ENCODE data around the gene ZNF577.
"Not testable (repeated sequence)": the region's sequence is repeated elsewhere in the genome, so short reads cannot be mapped to it uniquely, and the experiment has no call there.

ZNF577 gene

DNA sequence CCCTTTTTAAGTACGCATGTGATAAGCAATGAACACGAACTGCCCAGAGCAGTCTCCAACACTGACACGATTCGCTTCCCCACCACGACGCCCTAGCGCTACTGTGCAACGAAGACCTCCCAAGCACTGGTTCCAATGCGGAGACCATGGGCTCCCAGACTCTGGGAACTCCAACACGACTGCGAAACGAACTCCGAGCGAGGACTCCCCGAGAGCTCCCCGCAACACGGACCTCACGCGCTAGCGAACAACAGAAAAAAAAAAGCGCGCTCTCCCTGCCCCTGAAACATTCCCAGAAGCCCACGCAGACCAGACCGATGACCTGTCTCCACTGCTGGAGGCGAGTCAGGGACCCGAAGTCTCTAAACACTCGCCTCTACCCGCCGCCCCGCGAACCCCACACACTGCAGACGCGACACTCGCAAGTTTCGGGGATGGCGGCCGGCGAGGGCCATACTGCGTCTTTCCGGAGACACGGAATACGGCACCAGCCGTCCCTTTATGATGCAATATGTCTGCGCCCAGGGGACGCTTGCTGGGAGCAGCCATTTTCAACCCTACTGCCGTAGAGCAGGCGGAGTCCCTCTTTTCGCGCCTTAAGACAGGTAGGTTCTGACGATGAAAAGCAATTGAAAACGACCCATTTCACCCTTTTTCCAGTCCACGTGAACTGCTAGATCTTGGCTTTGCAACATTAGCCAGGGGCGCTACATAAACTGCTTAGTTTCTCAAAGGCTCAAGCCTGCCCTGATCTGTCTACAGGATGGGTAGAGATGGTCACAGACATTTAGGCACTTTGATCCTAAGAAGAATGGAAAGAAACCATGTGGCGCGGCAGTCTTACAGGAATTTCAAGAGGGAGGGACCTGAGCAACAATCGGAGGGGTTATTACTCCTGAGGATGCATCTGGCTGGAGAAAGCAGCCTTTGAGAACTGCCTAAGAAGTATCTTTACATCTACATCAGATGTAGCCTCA, at the start of gene ZNF577:
TSS of gene ZNF577 (minus strand) at position 430 of the 977 bp plus-strand sequence. CDS start 7,569 bp downstream, outside the sequence.
- DNase-seq, result no peak

DNA sequence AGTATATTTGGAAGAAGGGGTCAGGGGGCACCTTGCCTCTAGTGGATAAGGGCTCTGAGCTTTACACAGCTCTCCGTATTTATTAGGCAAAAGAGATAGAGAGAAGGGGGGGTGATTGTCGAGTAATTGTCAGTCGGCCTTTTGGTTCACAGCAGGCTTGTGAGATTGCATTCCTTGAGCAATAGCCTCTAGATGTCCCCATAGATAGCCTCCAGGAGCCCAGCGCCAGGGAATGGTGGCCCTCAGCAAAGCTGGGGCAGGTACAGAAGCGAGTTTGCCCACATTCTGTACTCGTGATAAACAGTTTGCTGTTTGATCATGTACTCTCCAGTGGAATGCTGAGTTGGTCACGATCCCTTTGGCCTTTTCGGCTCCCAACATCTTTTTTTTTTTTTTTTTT, 44.2 kb upstream of the ZNF577 start:
- no peak for DNase-seq

DNA sequence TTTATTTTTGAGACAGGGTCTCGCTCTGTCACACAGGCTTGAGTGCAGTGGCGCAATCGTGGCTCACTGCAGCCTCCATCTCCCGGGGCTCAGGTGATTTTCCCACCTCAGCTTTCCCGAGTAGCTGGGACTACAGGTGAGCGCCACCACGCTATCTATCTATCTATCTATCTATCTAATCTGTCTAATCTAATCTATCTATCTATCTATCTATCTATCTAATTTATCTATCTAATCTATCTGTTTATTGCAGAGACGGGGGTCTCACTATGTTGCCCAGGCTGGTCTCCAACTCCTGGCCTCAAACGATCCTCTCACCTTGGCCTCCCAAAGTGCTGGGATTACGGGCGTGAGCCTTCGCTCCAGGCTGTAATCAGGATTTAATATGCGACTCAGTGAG, 40.1 kb upstream of the ZNF577 start:
- no peak for DNase-seq

DNA sequence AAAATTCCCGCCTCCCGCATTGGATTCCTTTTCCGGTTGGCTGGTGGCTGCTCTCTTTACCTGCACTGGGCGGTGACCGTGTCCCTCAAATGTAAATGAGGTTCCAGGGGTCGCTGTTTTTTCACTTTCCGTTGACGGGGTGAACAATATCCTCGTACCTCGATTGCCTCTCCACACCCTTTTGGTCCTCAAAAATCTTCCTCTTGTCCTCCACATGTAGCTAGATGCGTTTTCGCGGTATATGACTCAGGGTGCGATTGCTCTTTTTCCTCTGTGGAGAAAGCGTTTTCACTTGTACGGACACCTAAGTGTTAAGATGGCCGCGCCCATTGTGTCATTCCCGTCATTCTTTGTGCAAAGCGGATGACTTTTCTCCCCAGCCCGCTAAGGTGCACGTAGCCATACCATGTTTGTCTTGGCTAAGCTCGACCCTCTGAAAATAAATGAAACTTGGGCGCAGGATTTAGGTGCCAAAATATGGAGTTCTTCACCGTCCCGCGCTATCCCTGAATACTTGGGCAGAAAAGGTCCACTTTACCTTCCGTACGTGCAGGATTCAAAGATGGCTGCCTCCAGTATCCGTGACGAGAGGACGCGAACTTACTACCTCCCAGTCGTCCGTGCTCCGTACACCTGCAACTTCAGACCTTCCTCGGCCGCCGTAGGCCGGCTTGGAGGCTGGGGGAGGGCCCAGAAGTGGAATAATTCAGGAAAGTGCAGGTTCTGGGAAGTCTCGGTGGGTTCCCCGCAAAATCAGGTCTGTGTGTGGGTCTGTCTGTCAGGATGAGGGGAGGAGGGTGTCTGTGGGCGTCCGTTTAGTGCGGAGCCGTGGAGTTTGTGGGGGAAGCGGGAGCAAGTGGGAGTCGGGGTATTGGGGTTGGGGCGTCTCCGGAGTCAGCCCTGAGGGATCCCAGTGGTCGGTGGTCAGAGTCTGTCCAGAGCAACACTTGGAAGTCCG, 39.3 kb upstream of the ZNF577 start, which contains the start of gene ZNF613:
TSS of gene ZNF613 (plus strand) at position 689 of the 958 bp plus-strand sequence. CDS start 8,749 bp downstream, outside the sequence.
- DNase-seq, result peak; percentile 88 to 92

DNA sequence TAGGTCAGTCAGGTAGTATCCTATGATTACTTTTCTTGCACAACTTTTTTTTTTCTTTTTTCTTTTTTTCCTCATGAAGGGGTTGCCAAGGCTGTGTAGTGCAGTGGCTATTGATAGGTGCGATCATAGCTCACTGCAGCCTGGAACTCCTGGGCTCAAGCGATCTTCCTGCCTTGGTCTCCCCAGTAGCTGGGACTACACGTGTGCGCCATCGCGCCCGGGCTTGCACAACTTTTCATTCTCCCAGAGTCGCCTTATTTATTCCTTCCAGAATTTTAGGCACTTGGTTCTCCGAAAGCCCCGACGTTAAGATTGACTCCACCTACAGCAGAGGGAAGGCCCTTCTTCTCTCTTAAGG, 38.7 kb upstream of the ZNF577 start:
- no peak for DNase-seq

DNA sequence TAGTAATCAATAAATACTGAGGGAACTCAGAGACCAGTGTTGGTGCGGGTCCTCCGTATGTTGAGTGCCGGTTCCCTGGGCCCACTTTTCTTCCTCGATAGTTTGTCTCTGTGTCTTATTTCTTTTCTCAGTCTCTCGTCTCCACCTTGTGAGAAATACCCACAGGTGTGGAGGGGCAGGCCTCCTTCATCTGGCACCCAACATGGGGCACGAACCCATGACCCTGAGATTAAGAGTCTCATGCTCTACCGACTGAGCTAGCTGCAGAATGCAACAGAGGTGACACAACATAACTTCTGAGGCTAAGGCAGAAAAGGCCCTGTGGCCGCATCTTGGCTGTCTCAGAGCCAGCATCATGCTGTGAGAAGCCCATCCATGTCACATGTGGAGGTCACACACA, 34.2 kb upstream of the ZNF577 start:
- DNase-seq, result no peak

DNA sequence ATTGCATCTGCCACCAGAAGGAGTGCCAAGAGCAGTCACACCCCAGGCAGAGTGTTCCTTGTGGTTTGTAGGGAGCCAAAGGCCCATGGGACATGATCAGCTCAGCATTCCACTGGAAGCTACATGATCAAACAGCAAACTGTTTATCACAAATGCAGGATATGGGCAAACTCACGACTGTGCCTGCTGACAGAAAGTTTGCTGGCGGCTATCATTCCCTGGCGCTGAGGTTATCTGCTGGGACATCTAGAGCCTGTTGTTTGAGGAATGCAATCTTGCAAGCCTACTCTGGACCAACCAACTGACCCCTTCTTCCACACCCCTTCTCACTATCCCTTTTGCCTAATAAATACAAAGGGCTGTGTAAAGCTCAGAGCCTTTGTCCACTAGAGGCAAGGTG, 31.9 kb upstream of the ZNF577 start:
- DNase-seq, result no peak

DNA sequence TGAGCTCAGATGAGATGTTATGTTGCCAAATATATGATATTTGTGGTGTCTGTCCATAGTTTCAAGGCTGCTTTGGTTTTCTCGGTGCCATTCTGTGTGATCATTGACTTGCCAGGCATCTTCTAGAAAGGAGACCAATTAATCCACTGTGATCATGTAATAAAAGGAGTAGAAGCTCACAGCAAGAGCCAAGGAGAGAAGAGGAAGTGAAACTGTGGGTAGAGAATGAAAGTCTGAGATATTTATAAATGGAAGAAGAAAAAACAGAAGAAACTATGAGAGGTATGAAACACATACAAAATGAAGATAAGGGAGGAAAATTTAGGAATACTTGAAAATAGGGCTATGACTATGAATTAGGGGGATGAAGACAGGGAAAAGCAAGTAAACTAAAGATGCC, 28.4 kb upstream of the ZNF577 start:
- DNase-seq, result no peak

DNA sequence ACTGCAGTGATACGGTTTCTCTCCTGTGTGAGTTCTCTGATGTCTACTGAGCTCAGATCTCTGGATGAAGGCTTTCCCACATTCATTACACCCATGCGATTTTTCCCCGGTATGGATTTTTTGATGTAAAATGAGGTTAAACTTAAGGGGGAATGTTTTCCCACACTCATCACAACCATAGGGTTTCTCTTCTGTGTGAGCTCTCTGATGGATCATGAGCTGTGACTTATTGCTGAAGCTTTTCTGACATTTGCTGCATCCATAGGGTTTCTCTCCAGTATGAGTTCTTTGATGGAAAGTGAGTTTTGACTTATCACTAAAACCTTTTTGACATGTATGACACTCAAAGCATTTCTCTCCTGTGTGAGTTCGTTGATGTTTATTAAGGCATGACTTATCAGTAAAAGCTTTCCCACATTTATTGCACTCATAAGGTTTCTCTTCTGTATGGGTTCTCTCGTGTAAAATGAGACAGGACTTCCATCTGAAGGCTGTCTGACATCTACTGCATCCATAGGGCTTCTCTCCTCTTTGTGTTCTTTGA, 27.6 kb upstream of the ZNF577 start:
- no peak for DNase-seq

DNA sequence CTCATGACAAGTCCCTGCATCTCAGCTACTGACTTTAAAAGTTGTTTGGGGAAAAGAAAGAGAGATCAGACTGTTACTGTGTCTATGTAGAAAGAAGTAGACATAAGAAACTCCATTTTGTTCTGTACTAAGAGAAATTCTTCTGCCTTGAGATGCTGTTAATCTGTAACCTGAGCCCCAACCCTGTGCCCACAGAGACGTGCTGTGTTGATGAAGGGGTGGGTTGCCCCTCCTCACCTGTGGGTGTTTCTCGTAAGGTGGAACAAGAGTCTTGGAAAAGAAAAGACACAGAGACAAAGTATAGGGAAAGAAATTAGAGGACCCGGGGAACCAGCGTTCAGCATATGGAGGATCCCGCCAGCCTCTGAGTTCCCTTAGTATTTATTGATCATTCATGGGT, 20.2 kb upstream of the ZNF577 start:
- not testable (repeated sequence) for DNase-seq

DNA sequence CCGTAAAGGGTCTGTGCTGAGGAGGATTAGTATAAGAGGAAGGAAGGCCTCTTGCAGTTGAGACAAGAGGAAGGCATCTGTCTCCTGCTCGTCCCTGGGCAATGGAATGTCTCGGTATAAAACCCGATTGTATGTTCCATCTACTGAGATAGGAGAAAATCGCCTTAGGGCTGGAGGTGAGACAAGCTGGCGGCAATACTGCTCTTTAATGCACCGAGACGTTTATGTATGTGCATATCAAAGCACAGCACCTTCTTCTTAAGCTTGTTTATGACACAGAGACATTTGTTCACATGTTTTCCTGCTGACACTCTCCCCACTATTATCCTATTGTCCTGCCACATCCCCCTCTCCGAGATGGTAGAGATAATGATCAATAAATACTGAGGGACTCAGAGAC, 18.4 kb upstream of the ZNF577 start:
- not testable (repeated sequence) for DNase-seq

DNA sequence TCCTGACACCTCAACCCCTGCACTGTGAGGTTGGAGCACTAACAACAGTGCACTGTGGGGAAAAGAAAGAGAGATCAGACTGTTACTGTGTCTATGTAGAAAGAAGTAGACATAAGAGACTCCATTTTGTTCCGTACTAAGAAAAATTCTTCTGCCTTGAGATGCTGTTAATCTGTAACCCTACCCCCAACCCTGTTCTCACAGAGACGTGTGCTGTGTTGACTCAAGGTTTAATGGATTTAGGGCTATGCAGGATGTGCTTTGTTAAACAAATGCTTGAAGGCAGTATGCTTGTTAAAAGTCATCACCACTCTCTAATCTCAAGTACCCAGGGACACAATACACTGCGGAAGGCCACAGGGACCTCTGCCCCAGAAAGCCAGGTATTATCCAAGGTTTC, 17.9 kb upstream of the ZNF577 start:
- not testable (repeated sequence) for DNase-seq

DNA sequence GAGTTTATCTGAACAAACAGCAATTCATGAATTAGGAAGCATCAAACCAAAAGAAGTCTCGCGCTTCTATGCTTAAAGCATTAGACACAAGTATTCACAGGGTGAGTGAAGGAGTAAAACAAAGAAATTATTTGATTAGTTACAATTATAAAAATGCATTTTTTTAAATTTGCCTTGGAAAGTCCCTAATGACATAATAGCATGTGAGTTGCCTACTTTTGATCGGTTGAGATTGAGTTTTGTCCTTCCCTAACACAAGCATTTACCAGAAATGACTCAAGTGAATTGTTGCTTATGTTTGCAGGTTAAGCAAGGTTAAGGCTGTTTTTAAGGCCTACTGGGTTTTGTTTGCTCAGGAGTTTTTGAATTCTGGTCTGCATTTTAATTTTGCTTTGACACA, 17.5 kb upstream of the ZNF577 start:
- DNase-seq, result no peak

DNA sequence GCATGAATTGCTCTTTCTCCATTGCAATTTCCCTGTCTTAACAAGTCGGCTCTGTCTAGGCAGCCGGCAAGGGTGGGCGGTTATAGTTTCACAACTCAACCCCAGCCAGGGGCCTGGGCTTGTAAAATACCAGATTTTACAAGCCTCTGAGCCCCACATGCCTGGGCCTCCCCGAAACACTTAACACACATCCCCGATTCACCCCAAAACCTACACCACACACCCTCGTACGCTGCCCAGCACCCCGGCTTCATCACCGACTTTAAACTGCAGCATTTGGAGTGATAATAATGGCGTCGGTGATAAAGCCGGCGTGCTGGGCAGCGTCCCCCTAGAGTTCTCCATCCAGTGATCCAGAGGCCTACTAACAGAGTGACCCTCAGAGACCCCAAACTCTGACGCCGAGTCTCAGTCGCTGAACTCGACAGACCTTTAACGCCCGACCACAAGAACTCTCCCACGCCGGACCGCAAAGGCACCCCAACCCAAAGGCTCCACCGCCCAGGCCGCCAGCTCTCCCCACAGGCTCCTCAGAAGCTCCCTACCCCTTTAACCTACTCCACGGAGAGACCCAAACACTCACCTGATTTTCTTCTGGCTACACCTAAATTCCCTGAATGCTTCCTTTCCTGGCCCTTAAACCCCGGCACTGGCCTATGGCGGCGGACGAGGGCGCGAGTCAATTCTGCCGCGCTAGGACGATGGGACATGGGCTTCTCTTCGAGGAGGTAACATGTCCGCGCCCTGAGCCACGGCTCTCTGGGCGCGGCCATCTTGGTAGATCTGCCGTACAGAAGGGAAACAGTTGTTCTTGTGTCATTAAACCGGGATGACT, 16.8 kb upstream of the ZNF577 start, which contains the start of gene ZNF649:
TSS of gene ZNF649 (minus strand) at position 687 of the 835 bp plus-strand sequence. CDS start 4,910 bp downstream, outside the sequence.
- DNase-seq, result peak; percentile 73 to 88

DNA sequence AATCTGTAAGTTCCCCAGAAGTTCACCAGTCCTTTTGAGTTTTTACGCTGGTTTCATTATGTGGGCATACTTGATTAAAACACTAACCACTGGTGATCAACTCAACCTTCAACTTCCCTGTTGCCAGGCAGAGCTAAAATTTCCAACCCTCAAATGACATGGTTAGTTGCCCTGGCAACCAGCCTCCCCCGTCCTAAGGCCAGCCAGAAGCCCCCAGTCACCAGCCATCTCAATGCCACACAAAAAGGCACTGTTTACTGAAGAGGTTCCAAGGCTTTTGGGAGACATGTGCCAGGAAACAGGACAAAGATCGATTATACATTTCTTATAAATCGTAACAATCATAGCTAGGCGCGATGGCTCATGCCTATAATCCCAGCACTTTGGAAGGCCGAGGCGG, 15.4 kb upstream of the ZNF577 start:
- no peak for DNase-seq

DNA sequence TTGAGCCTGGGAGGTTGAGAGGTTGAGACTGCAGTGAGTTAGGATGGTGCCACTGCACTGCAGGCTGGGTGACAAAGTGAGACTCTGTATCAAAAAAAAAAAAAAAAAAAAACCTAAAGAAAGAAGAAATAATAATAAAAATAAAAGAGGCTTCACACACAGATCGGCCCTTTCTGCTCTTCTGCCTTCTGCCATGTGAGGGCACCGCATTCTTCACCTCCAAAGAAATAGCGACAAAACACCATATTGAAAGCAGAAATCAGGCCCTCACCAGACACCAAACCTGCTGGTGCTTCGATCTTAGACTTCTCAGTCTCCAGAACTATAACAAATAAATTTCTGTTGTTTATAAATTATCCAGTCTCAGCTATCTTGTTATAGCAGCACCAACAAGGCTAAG, 14.1 kb upstream of the ZNF577 start:
- no peak for DNase-seq

DNA sequence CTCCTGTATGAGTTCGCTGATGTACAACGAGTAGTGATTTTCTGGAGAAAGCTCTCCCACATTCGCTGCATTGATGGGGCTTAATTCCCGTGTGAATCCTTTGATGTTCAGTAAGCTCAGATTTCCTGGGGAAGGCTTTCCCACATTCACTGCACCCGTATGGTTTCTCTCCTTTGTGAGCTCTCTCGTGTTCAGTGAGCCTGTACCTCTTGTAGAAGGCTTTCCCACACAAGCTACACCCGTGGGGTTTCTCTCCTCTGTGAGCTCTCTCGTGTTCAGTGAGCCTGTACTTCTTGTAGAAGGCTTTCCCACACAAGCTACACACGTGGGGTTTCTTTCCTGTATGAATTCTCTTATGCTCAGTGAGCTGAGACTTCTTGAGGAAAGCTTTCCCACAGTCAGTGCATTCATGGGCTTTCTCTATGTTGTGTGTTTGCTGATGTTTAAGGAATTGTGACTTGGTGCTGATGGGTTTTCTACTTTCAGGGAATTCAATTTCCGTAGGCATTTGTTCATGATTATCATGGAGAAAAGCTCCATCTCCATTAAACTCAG, 3.5 kb upstream of the ZNF577 start:
- DNase-seq, result no peak

DNA sequence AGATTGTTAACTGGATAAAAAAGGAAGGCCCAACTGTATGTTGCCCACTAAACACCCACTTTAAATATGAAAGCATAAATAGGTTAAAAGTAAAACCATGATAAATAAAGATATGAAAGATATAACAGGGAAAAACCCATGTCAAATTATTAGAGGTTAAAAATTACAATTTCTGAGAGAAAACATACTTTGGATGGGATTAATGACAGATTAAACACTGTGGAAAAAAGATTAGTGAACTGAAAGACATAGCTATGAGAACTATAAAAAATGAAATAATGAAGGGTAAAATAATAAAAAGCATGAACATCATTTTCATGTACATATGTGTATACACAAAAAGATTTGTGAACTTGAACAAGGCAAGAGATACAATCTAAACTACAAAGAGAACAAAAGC, 2.2 kb upstream of the ZNF577 start:
- no peak for DNase-seq

DNA sequence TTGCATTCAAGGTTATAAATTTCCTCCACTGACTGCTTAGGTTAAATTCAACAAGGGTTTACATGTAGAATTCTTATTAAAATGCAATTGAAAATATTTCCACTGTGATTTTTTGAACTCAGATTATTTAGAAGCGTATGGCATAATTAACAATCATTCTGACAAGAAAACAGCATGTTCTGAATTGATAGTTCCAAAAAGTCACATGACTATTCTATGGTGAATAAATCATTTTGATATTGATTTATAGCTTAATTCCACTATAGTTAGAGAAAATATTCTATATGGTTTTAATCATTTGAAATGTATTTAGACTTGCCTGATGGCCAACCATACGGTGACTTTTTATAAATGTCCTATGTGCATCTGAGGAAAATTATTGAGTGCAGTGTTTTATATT, 3.0 kb downstream of the ZNF577 start:
- no peak for DNase-seq

DNA sequence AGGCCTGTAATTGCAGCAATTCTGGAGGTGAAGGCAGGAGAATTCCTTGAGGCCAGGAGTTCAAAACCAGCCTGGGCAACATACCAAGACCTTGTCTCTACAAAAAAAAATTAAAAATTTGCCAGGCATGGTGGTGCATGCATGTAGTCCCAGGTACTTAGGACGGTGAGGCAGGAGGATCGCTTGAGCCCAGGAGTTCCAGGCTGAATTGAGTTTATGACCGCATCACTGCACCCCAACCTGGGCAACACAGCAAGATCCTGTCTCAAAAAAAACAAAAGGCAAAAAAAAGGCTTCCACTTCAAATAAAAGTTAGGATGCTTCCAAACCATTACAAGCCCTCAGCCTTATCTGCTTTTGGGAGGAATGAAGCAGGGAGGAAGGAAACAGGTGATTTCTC, 5.2 kb downstream of the ZNF577 start:
- no peak for DNase-seq

DNA sequence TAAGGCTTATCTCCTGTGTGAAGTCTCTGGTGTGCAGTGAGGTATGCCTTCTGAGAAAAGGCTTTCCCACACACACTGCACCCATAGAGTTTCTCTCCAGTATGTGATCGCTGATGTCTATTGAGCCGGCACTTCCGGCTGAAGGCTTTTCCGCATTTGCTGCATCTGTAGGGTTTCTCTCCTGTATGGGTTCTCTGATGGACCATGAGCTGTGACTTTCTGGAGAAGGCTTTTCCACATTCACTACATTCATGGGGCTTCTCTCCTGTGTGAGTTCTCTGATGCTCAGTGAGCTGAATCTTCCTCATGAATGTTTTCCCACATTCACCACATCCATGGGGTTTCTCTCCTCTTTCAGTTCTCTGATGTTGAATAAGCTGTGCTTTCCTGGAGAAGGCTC, 14.7 kb downstream of the ZNF577 start:
- DNase-seq, result no peak

All from NCI-H1930 (cell line).